HG03066 (cell line): Measurements from ENCODE around the gene ADGRD1.
"Not testable (repeated sequence)": the region's sequence is repeated elsewhere in the genome, so short reads cannot be mapped to it uniquely, and the experiment has no call there.

Source experiments
- ATAC-seq: cut with Tn5 transposase; IDR thresholded peaks from one replicate; pipeline ENCODE4 v1.9.1; 2021; ENCODE audit warnings: low read depth; ENCODE audit not compliant: unreplicated experiment

Gene ADGRD1

GRCh38 chr12:131128966-131129619 lies 175.4 kb downstream of the ADGRD1 start:
- ATAC-seq, result not testable (repeated sequence)

GRCh38 chr12:131129839-131130238 lies 176.1 kb downstream of the ADGRD1 start:
- no peak for ATAC-seq

- no peak for ATAC-seq
These were observed 176.7 kb downstream of the ADGRD1 start for GRCh38 chr12:131130311-131130911.

- no peak for ATAC-seq
These were observed 177.5 kb downstream of the ADGRD1 start for GRCh38 chr12:131131077-131131807.

- no peak for ATAC-seq
These were observed 178.1 kb downstream of the ADGRD1 start for GRCh38 chr12:131131808-131132117.

GRCh38 chr12:131132118-131132892 lies 178.6 kb downstream of the ADGRD1 start:
- ATAC-seq, result no peak

- ATAC-seq, result no peak
These were observed 179.6 kb downstream of the ADGRD1 start for GRCh38 chr12:131133015-131133905.

GRCh38 chr12:131133994-131134393 lies 180.3 kb downstream of the ADGRD1 start:
- ATAC-seq, result no peak

- ATAC-seq, result no peak
These were observed 181.0 kb downstream of the ADGRD1 start for GRCh38 chr12:131134523-131135310.

- ATAC-seq, result no peak
These were observed 181.6 kb downstream of the ADGRD1 start for GRCh38 chr12:131135311-131135785.

GRCh38 chr12:131135786-131136538 lies 182.3 kb downstream of the ADGRD1 start:
- no peak for ATAC-seq

GRCh38 chr12:131136539-131136872 lies 182.8 kb downstream of the ADGRD1 start:
- no peak for ATAC-seq

- no peak for ATAC-seq
These were observed 183.5 kb downstream of the ADGRD1 start for GRCh38 chr12:131137009-131137835.

GRCh38 chr12:131137836-131138637 lies 184.3 kb downstream of the ADGRD1 start:
- no peak for ATAC-seq

GRCh38 chr12:131138638-131139362 lies 185.1 kb downstream of the ADGRD1 start:
- no peak for ATAC-seq

GRCh38 chr12:131139363-131140068 lies 185.8 kb downstream of the ADGRD1 start:
- no peak for ATAC-seq
